ENCODE data around the gene IRF3.

DNA sequence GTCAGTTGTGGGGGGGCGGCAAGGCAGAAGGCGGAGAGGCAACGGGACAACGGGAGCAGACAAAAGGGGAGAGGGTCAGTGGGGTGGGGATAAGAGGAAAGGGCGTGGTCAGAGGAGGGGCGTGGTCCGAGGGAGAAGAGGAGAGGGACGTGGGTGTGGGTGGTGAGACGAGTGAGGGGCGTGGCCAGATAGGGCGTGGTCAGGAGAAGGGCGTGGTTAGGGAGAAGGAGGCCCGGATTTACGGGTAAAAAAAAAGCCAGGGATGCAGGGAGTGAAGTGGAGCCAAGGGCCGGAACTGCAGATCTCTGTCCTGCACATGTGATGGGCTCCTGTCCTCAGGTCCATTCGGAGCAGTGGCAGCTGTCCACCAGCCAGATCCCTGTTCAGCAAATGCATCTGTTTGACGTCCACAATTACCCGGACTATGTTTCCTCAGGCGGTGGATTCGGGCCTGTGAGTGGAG is 46.8 kb upstream of the IRF3 start:
- TF ChIP-seq POLR2AphosphoS5 (IDR thresholded peaks at IDR 0.05; ENCODE audit: low read depth, low read length) (no peak), REST (IDR thresholded peaks at IDR 0.05; ENCODE audit: insufficient read depth in 1 of 2, low read depth in 2 of 2, low read length in 2 of 2) (no peak), TAF1 (IDR thresholded peaks at IDR 0.05; ENCODE audit: borderline replicate concordance, insufficient read depth, low read length) (no peak), SIN3A (IDR thresholded peaks at IDR 0.05; ENCODE audit: borderline replicate concordance, insufficient read depth, low read length) (no peak)
